ENCODE data around the gene ZDHHC12. TPM values are rescaled to one million over a fixed set of nuclear protein-coding genes. Genes with fewer than 3 reads are reported as not detected.

The ZDHHC12 gene
- total RNA-seq, 1 experiment from 2014 or later: 39.3 TPM

DNA sequence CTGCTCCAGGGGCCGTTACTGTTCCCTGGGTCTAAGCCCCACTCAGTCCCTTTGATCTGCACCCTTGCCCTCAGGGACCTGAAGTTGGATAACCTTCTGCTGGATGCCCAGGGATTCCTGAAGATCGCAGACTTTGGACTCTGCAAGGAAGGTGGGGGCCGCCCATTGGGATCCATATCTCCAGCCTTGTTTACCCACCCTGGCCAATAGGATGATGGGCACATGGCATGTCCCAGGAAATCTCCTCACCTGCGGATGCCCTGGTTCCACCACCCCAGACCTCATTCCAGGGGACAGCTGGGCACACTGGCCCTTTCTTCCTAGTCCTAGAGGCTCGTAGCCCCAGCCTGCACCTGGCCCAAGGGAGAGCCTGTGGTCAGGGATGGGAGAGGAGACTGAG lies 5.5 kb downstream of the ZDHHC12 start:
- in situ Hi-C loops (cut with HindIII; ENCODE audit: low pct_unique_long_range_greater_than_20kb, low sequenced_read_pairs): no loop called here
- BruUV-seq (replicated peaks): no TSS peak
- DNase-seq (ENCODE audit: low read depth, low spot score) (no peak), ATAC-seq (no peak)
- no peak overlapping the region for H3K4me3 ChIP-seq (ENCODE audit: low read depth in 2 of 2, low read length in 2 of 2)
- no peak for TF ChIP-seq TCF7L2 (IDR thresholded peaks at IDR 0.05; ENCODE audit: low read depth, low read length)
- no peak for TF ChIP-seq POLR2AphosphoS5 (IDR thresholded peaks at IDR 0.05; ENCODE audit: low read depth, low read length)
- no peak for TF ChIP-seq SIN3A (IDR thresholded peaks at IDR 0.05; ENCODE audit: borderline replicate concordance, insufficient read depth, low read depth, low read length)
- TF ChIP-seq, protein P1, sequence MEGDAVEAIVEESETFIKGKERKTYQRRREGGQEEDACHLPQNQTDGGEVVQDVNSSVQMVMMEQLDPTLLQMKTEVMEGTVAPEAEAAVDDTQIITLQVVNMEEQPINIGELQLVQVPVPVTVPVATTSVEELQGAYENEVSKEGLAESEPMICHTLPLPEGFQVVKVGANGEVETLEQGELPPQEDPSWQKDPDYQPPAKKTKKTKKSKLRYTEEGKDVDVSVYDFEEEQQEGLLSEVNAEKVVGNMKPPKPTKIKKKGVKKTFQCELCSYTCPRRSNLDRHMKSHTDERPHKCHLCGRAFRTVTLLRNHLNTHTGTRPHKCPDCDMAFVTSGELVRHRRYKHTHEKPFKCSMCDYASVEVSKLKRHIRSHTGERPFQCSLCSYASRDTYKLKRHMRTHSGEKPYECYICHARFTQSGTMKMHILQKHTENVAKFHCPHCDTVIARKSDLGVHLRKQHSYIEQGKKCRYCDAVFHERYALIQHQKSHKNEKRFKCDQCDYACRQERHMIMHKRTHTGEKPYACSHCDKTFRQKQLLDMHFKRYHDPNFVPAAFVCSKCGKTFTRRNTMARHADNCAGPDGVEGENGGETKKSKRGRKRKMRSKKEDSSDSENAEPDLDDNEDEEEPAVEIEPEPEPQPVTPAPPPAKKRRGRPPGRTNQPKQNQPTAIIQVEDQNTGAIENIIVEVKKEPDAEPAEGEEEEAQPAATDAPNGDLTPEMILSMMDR (IDR thresholded peaks at IDR 0.05): no peak
- TF ChIP-seq, protein P2, sequence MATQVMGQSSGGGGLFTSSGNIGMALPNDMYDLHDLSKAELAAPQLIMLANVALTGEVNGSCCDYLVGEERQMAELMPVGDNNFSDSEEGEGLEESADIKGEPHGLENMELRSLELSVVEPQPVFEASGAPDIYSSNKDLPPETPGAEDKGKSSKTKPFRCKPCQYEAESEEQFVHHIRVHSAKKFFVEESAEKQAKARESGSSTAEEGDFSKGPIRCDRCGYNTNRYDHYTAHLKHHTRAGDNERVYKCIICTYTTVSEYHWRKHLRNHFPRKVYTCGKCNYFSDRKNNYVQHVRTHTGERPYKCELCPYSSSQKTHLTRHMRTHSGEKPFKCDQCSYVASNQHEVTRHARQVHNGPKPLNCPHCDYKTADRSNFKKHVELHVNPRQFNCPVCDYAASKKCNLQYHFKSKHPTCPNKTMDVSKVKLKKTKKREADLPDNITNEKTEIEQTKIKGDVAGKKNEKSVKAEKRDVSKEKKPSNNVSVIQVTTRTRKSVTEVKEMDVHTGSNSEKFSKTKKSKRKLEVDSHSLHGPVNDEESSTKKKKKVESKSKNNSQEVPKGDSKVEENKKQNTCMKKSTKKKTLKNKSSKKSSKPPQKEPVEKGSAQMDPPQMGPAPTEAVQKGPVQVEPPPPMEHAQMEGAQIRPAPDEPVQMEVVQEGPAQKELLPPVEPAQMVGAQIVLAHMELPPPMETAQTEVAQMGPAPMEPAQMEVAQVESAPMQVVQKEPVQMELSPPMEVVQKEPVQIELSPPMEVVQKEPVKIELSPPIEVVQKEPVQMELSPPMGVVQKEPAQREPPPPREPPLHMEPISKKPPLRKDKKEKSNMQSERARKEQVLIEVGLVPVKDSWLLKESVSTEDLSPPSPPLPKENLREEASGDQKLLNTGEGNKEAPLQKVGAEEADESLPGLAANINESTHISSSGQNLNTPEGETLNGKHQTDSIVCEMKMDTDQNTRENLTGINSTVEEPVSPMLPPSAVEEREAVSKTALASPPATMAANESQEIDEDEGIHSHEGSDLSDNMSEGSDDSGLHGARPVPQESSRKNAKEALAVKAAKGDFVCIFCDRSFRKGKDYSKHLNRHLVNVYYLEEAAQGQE (IDR thresholded peaks at IDR 0.05; ENCODE audit: insufficient read depth in 1 of 2, low read depth in 2 of 2, low read length in 1 of 2): no peak
- no peaks in the 10 kb centered on the region for H3K27me3 ChIP-seq (ENCODE audit: control insufficient read depth, insufficient read depth, low read length)
- no peak overlapping the region for H3K27ac ChIP-seq (ENCODE audit: low read length)
- H3K36me3 ChIP-seq (ENCODE audit: control insufficient read depth, insufficient read depth, low read length): peaks cover under 1% of the 10 kb centered on the region; the same call in 1 of the 2 replicates
- peaks cover 3% of the 10 kb centered on the region for H3K4me1 ChIP-seq (ENCODE audit: control insufficient read depth, insufficient read depth, low read length)
- ChIA-PET CTCF (interaction anchor here (0.6 kb wide), 1 partner anchor 13 kb away, joined by 11 read pairs; no protein-coding TSS in a partner anchor), POLR2A (interaction anchor here (0.7 kb wide), 1 partner anchor 100 kb away, joined by 10 read pairs; the partner anchor contains the start of gene ENDOG)
- H3K9me3 ChIP-seq (ENCODE audit: control insufficient read depth, insufficient read depth, low read depth, low read length): no peaks in the 10 kb centered on the region
- intact Hi-C loops (cut with micrococcal nuclease; ENCODE audit: unreplicated experiment): no loop called here

DNA sequence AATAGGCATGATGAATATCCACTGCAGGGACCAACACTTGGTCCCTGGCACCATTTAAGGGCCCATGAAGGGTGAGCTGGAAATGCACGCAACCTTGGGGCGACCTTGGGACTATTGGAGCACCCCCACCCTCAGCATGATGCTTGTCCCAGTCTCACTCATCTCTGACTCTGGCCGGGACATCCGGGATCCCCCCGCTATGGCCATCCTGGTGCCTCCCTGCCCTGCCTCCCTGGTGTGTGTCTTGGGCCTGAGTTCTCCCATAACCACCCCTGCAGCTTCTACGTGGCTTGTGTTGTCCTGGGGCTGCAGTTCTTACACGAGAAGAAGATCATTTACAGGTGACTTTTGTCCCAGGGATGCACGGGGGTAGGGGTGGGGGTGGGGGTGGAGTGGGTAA lies 5.9 kb downstream of the ZDHHC12 start:
- Histone ChIP-seq H3K4me1 (ENCODE audit: control insufficient read depth, insufficient read depth, low read length) (peaks cover 3% of the 10 kb centered on the region), H3K27me3 (ENCODE audit: control insufficient read depth, insufficient read depth, low read length) (no peaks in the 10 kb centered on the region), H3K9me3 (ENCODE audit: control insufficient read depth, insufficient read depth, low read depth, low read length) (no peaks in the 10 kb centered on the region), H3K4me3 (ENCODE audit: low read depth in 2 of 2, low read length in 2 of 2) (no peak overlapping the region), H3K27ac (ENCODE audit: low read length) (no peak overlapping the region), H3K36me3 (ENCODE audit: control insufficient read depth, insufficient read depth, low read length) (no peaks in the 10 kb centered on the region; the same call in 1 of the 2 replicates)
- ATAC-seq (no peak), DNase-seq (ENCODE audit: low read depth, low spot score) (no peak)
- ChIA-PET CTCF (interaction anchor here (0.6 kb wide), 1 partner anchor 13 kb away, joined by 11 read pairs; no protein-coding TSS in a partner anchor), POLR2A (interaction anchor here (0.7 kb wide), 1 partner anchor 106 kb away, joined by 11 read pairs; no protein-coding TSS in a partner anchor)
- BruUV-seq (replicated peaks): no TSS peak
- no peak; the same call in 1 of the 2 replicates for TF ChIP-seq POLR2AphosphoS5 (IDR thresholded peaks at IDR 0.05; ENCODE audit: low read depth, low read length)
- no peak for TF ChIP-seq SIN3A (IDR thresholded peaks at IDR 0.05; ENCODE audit: borderline replicate concordance, insufficient read depth, low read depth, low read length)
- TF ChIP-seq, protein P2 (IDR thresholded peaks at IDR 0.05; ENCODE audit: insufficient read depth in 1 of 2, low read depth in 2 of 2, low read length in 1 of 2): no peak
- TF ChIP-seq, protein P1 (IDR thresholded peaks at IDR 0.05): no peak
- TF ChIP-seq TCF7L2 (IDR thresholded peaks at IDR 0.05; ENCODE audit: low read depth, low read length): no peak
- intact Hi-C loops (cut with micrococcal nuclease; ENCODE audit: unreplicated experiment): no loop called here
- in situ Hi-C loops (cut with HindIII; ENCODE audit: low pct_unique_long_range_greater_than_20kb, low sequenced_read_pairs): no loop called here
